CD8-positive, alpha-beta memory T cell (primary cell): ENCODE measurements around the gene PLPP4. TPM values are rescaled to one million over a fixed set of nuclear protein-coding genes. Genes with fewer than 3 reads are reported as not detected.

Source experiments
- CTCF ChIA-PET: fragments of 350-600 bp; sonication (Branson Sonifier 250); formaldehyde crosslinking; loops from one replicate; lab custom pipeline; 2021; ENCODE audit warnings: antibody characterized with exemption; lab: Charles Lee
- POLR2A ChIA-PET: fragments of 350-600 bp; sonication (Branson Sonifier 250); formaldehyde crosslinking; loops from one replicate; lab custom pipeline; 2021; ENCODE audit warnings: antibody characterized with exemption; lab: Charles Lee
- DNase-seq, 5 donors: peaks; one replicate each; pipeline versions ENCODE4 v3.0.0 to v3.0.0-alpha.2; 2020 to 2022; ENCODE audit warnings: mixed read lengths in 1 of 5
- H3K27ac ChIP-seq: one replicate; pipeline ENCODE4 v1.7.0; 2013; ENCODE audit warnings: low read depth, mild to moderate bottlenecking, low read length, moderate library complexity
- H3K27me3 ChIP-seq: 2 replicates; pipeline ENCODE4 v1.7.0; 2013; ENCODE audit warnings: low read length, mild to moderate bottlenecking; ENCODE audit not compliant: insufficient read depth, poor library complexity, severe bottlenecking
- H3K36me3 ChIP-seq: 2 replicates; pipeline ENCODE4 v1.7.0; 2013; ENCODE audit warnings: mild to moderate bottlenecking, low read length, moderate library complexity; ENCODE audit not compliant: insufficient read depth
- H3K4me1 ChIP-seq: 2 replicates; pipeline ENCODE4 v1.7.0; 2013; ENCODE audit warnings: mild to moderate bottlenecking, low read length, moderate library complexity; ENCODE audit not compliant: insufficient read depth
- H3K4me3 ChIP-seq: 2 replicates; pipeline ENCODE4 v1.7.0; 2013; ENCODE audit warnings: mild to moderate bottlenecking, low read length
- H3K9me3 ChIP-seq: 2 replicates; pipeline ENCODE4 v1.7.0; 2013; ENCODE audit warnings: mild to moderate bottlenecking, low read length
- H3K27ac Mint-ChIP-seq, 8 donors: one replicate each; pipeline ENCODE4 v1.8.0; 2020 to 2021; ENCODE audit warnings: mixed read lengths in 8 of 8, mild to moderate bottlenecking in 6 of 8, inconsistent platforms in 3 of 8, moderate library complexity in 3 of 8
- H3K27me3 Mint-ChIP-seq, 2 donors: one replicate each; pipeline ENCODE4 v1.8.0; 2020 to 2021; ENCODE audit warnings: mixed read lengths in 2 of 2, mild to moderate bottlenecking in 1 of 2, moderate library complexity in 1 of 2
- H3K36me3 Mint-ChIP-seq, 3 donors: one replicate each; pipeline ENCODE4 v1.8.0; 2020 to 2021; ENCODE audit warnings: mixed read lengths in 3 of 3, inconsistent platforms in 1 of 3, mild to moderate bottlenecking in 1 of 3
- H3K4me1 Mint-ChIP-seq, 3 donors: one replicate each; pipeline ENCODE4 v1.8.0; 2020 to 2021; ENCODE audit warnings: mixed read lengths in 3 of 3, inconsistent platforms in 1 of 3, mild to moderate bottlenecking in 1 of 3
- H3K4me3 Mint-ChIP-seq, 7 donors: one replicate each; pipeline ENCODE4 v1.8.0; 2020 to 2021; ENCODE audit warnings: mixed read lengths in 7 of 7, mild to moderate bottlenecking in 6 of 7, moderate library complexity in 4 of 7, inconsistent platforms in 2 of 7
- H3K9me3 Mint-ChIP-seq, 5 donors: one replicate each; pipeline ENCODE4 v1.8.0; 2020 to 2022; ENCODE audit warnings: mixed read lengths in 5 of 5, mild to moderate bottlenecking in 3 of 5, moderate library complexity in 2 of 5, inconsistent platforms in 1 of 5
- polyA plus RNA-seq: library from polyadenylated mRNA; unstranded; fragments of 300-500 nt; fragmentation: Illumina TruSeq; gene quantifications from one replicate; pipeline ENCODE4 v1.2.3, GENCODE V29; 2021
- total RNA-seq, 2 experiments: library from RNA; stranded (reverse); gene quantifications; one replicate each; pipeline ENCODE4 v1.2.3, GENCODE V29; 2021

The PLPP4 gene
- total and polyA plus RNA-seq, 3 experiments from 2014 or later: not detected

GRCh38 chr10:120480848-120481247 is 23.8 kb downstream of the PLPP4 start:
- Mint-ChIP-seq H3K27me3 (peaks cover 2 to 7% of the 10 kb centered on the region in 2 donors), H3K9me3 (peaks cover 0 to 8% (median 6%) of the 10 kb centered on the region in 5 donors), H3K27ac (no peak overlapping the region), H3K36me3 (peaks cover 0 to 2% (median 0%) of the 10 kb centered on the region in 3 donors), H3K4me3 (no peak overlapping the region), H3K4me1 (no peaks in the 10 kb centered on the region)
- POLR2A ChIA-PET: no interaction called here
- H3K27me3 ChIP-seq: no peaks in the 10 kb centered on the region
- no peak overlapping the region for H3K4me3 ChIP-seq
- no peaks in the 10 kb centered on the region for H3K4me1 ChIP-seq
- CTCF ChIA-PET: no interaction called here
- DNase-seq: no peak
- H3K27ac ChIP-seq: no peak overlapping the region
- no peaks in the 10 kb centered on the region for H3K9me3 ChIP-seq
- H3K36me3 ChIP-seq: no peaks in the 10 kb centered on the region

GRCh38 chr10:120483006-120483405 is 26.0 kb downstream of the PLPP4 start:
- Mint-ChIP-seq H3K27ac (no peak overlapping the region), H3K4me1 (no peaks in the 10 kb centered on the region), H3K4me3 (no peak overlapping the region), H3K36me3 (no peaks in the 10 kb centered on the region), H3K27me3 (peaks cover 0 to 3% of the 10 kb centered on the region in 2 donors), H3K9me3 (peaks cover 2 to 8% (median 7%) of the 10 kb centered on the region in 5 donors)
- Histone ChIP-seq H3K9me3 (no peaks in the 10 kb centered on the region), H3K27ac (no peak overlapping the region), H3K27me3 (no peaks in the 10 kb centered on the region), H3K4me1 (no peaks in the 10 kb centered on the region), H3K4me3 (no peak overlapping the region), H3K36me3 (no peaks in the 10 kb centered on the region)
- ChIA-PET CTCF (no interaction called here), POLR2A (no interaction called here)
- DNase-seq: no peak

GRCh38 chr10:120483651-120484301 is 26.7 kb downstream of the PLPP4 start:
- H3K9me3 Mint-ChIP-seq: peaks cover 2 to 8% (median 7%) of the 10 kb centered on the region in 5 donors
- ChIA-PET CTCF (no interaction called here), POLR2A (no interaction called here)
- H3K27ac Mint-ChIP-seq: no peak overlapping the region
- no peaks in the 10 kb centered on the region for H3K9me3 ChIP-seq
- no peaks in the 10 kb centered on the region for H3K4me1 Mint-ChIP-seq
- H3K36me3 ChIP-seq: no peaks in the 10 kb centered on the region
- no peaks in the 10 kb centered on the region for H3K27me3 Mint-ChIP-seq
- no peaks in the 10 kb centered on the region for H3K4me1 ChIP-seq
- DNase-seq: no peak
- no peak overlapping the region for H3K27ac ChIP-seq
- no peak overlapping the region for H3K4me3 Mint-ChIP-seq
- H3K4me3 ChIP-seq: no peak overlapping the region
- H3K27me3 ChIP-seq: no peaks in the 10 kb centered on the region
- H3K36me3 Mint-ChIP-seq: no peaks in the 10 kb centered on the region

DNA sequence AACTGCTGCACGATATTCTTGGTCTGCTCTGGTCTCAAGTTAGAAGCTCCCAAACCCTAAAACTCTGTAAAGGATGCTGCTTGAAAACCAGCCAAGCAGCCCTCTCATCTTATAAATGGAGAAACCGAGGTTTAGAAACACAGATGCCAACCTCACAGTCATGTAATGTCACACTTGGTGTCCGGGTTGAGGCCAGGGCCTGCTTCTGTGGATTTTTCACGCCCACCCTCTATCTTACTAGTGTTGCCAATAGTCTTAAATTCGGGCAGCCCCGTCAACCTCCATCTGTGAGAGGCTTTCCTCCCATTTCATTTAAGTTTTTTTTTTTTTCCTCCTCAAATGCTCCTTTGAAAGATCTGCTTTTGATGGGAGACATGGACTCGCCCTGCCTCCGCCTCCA is 28.9 kb downstream of the PLPP4 start:
- ChIA-PET CTCF (no interaction called here), POLR2A (no interaction called here)
- no peak for DNase-seq
- no peaks in the 10 kb centered on the region for H3K27me3 ChIP-seq
- Mint-ChIP-seq H3K4me3 (no peak overlapping the region), H3K27ac (no peak overlapping the region), H3K4me1 (no peaks in the 10 kb centered on the region), H3K9me3 (peaks cover 2 to 8% (median 7%) of the 10 kb centered on the region in 5 donors), H3K27me3 (no peaks in the 10 kb centered on the region), H3K36me3 (no peaks in the 10 kb centered on the region)
- no peak overlapping the region for H3K4me3 ChIP-seq
- H3K36me3 ChIP-seq: no peaks in the 10 kb centered on the region
- H3K27ac ChIP-seq: no peak overlapping the region
- no peaks in the 10 kb centered on the region for H3K4me1 ChIP-seq
- H3K9me3 ChIP-seq: no peaks in the 10 kb centered on the region

- Mint-ChIP-seq H3K4me3 (no peak overlapping the region), H3K4me1 (no peaks in the 10 kb centered on the region), H3K9me3 (peaks cover 3 to 8% (median 7%) of the 10 kb centered on the region in 5 donors), H3K27me3 (no peaks in the 10 kb centered on the region), H3K27ac (no peak overlapping the region), H3K36me3 (no peaks in the 10 kb centered on the region)
- no peak for DNase-seq
- ChIA-PET CTCF (no interaction called here), POLR2A (no interaction called here)
- H3K27me3 ChIP-seq: no peaks in the 10 kb centered on the region
- no peaks in the 10 kb centered on the region for H3K9me3 ChIP-seq
- no peak overlapping the region for H3K27ac ChIP-seq
- no peaks in the 10 kb centered on the region for H3K4me1 ChIP-seq
- H3K4me3 ChIP-seq: no peak overlapping the region
- H3K36me3 ChIP-seq: no peaks in the 10 kb centered on the region
Observed at GRCh38 chr10:120486671-120487205, 29.7 kb downstream of the PLPP4 start.

GRCh38 chr10:120490288-120490687 is 33.3 kb downstream of the PLPP4 start:
- Mint-ChIP-seq H3K4me1 (no peaks in the 10 kb centered on the region), H3K27ac (no peak overlapping the region), H3K9me3 (peaks cover 0 to 4% (median 0%) of the 10 kb centered on the region in 5 donors), H3K27me3 (no peaks in the 10 kb centered on the region), H3K36me3 (no peaks in the 10 kb centered on the region), H3K4me3 (no peak overlapping the region)
- ChIA-PET CTCF (no interaction called here), POLR2A (no interaction called here)
- H3K4me1 ChIP-seq: no peaks in the 10 kb centered on the region
- no peak overlapping the region for H3K4me3 ChIP-seq
- H3K27ac ChIP-seq: no peak overlapping the region
- H3K27me3 ChIP-seq: no peaks in the 10 kb centered on the region
- no peak for DNase-seq
- no peaks in the 10 kb centered on the region for H3K36me3 ChIP-seq
- H3K9me3 ChIP-seq: no peaks in the 10 kb centered on the region

DNA sequence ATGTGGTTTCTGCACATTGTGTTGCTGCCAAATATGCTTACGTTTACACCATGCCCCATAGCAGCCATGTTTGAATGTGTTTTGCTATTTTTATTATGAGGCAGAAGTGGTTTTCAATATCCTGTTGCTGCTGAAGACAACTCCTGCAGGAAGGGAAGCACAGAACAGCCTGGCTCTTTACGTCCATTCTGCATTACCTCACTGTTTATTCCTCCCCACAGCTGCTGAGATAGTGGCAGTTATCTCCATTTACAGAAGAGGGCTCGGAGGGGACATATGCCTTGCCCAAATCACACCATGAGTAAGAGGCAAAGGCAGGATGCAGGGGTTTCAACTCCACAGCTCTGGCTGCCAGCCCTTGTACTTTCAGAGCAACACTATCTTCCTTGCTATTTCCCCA is 35.3 kb downstream of the PLPP4 start:
- DNase-seq: no peak
- H3K27me3 Mint-ChIP-seq: no peaks in the 10 kb centered on the region
- H3K27ac ChIP-seq: no peak overlapping the region
- no peaks in the 10 kb centered on the region for H3K36me3 ChIP-seq
- H3K4me1 Mint-ChIP-seq: no peaks in the 10 kb centered on the region
- no peak overlapping the region for H3K4me3 ChIP-seq
- H3K9me3 ChIP-seq: no peaks in the 10 kb centered on the region
- CTCF ChIA-PET: no interaction called here
- H3K36me3 Mint-ChIP-seq: no peaks in the 10 kb centered on the region
- H3K4me1 ChIP-seq: no peaks in the 10 kb centered on the region
- POLR2A ChIA-PET: no interaction called here
- no peak overlapping the region for H3K4me3 Mint-ChIP-seq
- H3K27ac Mint-ChIP-seq: no peak overlapping the region
- H3K9me3 Mint-ChIP-seq: peaks cover 0 to 2% (median 0%) of the 10 kb centered on the region in 5 donors
- no peaks in the 10 kb centered on the region for H3K27me3 ChIP-seq

GRCh38 chr10:120493411-120494312 is 36.6 kb downstream of the PLPP4 start:
- Mint-ChIP-seq H3K27me3 (no peaks in the 10 kb centered on the region), H3K4me1 (no peaks in the 10 kb centered on the region), H3K36me3 (no peaks in the 10 kb centered on the region), H3K9me3 (peaks cover 0 to 2% (median 0%) of the 10 kb centered on the region in 5 donors), H3K4me3 (no peak overlapping the region), H3K27ac (no peak overlapping the region)
- Histone ChIP-seq H3K4me1 (no peaks in the 10 kb centered on the region), H3K27me3 (no peaks in the 10 kb centered on the region), H3K27ac (no peak overlapping the region), H3K4me3 (no peak overlapping the region), H3K36me3 (no peaks in the 10 kb centered on the region), H3K9me3 (no peaks in the 10 kb centered on the region)
- no peak for DNase-seq
- CTCF ChIA-PET: no interaction called here
- POLR2A ChIA-PET: no interaction called here
